Measurements from ENCODE around the gene KRT86.
"Not testable (repeated sequence)": the region's sequence is repeated elsewhere in the genome, so short reads cannot be mapped to it uniquely, and the experiment has no call there.

KRT86 gene

DNA sequence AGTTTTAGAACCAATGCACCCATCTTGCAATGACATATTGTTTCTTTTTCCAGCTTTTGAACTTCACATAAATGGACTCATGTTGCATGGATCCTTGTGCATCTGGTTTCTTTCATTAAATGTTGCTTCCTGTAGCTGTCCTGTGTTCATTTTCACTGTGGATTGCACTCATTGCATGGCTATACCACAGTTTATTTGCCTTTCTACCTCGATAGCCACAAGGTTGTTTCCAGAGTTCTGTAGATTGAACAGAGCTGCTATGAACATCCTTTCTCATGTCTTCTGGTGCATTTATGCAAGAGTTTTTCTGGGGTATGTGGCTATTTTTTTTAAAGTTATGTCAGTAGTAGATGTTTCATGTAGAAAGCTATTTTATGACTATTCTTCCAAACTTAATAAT is 20.4 kb downstream of the KRT86 start:
- no peak overlapping the region for H3K4me3 ChIP-seq (ENCODE audit: low read length)
- no peaks in the 10 kb centered on the region for H3K36me3 ChIP-seq (ENCODE audit: control insufficient read depth, low read depth, low read length)
- H3K27me3 ChIP-seq (ENCODE audit: control insufficient read depth, insufficient read depth, low read length), result peaks cover 4% of the 10 kb centered on the region
- H3K9me3 ChIP-seq (ENCODE audit: control insufficient read depth, low read depth, low read length), result no peaks in the 10 kb centered on the region
- no peak overlapping the region for H3K9ac ChIP-seq (ENCODE audit: low read length)
- H3K4me1 ChIP-seq (ENCODE audit: control insufficient read depth, low read depth, low read length), result no peaks in the 10 kb centered on the region
- H3K27ac ChIP-seq (ENCODE audit: low read length), result no peak overlapping the region

GRCh38 chr12:52295663-52296062 is 21.2 kb downstream of the KRT86 start:
- Histone ChIP-seq H3K4me1 (ENCODE audit: control insufficient read depth, low read depth, low read length) (no peaks in the 10 kb centered on the region), H3K27me3 (ENCODE audit: control insufficient read depth, insufficient read depth, low read length) (peaks cover 4% of the 10 kb centered on the region), H3K9ac (ENCODE audit: low read length) (no peak overlapping the region), H3K27ac (ENCODE audit: low read length) (no peak overlapping the region), H3K9me3 (ENCODE audit: control insufficient read depth, low read depth, low read length) (no peaks in the 10 kb centered on the region), H3K4me3 (ENCODE audit: low read length) (no peak overlapping the region), H3K36me3 (ENCODE audit: control insufficient read depth, low read depth, low read length) (no peaks in the 10 kb centered on the region)

DNA sequence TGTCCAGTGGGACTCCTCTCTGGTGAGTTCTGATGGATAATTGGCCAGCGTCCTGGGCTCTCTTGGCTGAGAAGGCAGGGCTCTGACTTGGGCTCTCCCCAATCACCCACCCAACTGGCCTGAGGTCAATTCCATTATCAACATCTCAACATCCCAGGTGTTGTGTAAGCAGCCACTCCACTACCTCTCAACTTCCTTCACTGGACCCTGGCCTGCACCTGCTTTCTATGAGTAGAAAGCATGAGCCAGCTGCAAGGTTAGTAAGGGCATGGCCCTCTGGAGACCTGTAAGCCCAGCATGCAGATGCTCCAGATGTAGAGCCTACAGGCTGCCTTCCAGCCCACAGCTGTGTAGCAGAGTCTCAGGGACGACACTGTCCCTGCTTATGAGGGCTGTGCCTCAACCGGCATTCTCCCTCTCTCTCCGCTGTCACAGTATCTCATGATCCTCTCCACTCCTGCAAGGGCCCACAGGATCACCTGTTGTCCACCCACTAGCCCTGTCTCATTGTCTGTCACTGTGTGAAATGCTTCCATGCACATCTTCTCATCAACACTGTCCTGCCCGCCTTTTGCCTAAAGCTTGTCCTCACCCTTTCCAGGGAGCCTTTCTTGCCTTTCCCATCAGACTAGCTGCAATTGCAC is 22.2 kb downstream of the KRT86 start:
- H3K27me3 ChIP-seq (ENCODE audit: control insufficient read depth, insufficient read depth, low read length), result peaks cover 4% of the 10 kb centered on the region

DNA sequence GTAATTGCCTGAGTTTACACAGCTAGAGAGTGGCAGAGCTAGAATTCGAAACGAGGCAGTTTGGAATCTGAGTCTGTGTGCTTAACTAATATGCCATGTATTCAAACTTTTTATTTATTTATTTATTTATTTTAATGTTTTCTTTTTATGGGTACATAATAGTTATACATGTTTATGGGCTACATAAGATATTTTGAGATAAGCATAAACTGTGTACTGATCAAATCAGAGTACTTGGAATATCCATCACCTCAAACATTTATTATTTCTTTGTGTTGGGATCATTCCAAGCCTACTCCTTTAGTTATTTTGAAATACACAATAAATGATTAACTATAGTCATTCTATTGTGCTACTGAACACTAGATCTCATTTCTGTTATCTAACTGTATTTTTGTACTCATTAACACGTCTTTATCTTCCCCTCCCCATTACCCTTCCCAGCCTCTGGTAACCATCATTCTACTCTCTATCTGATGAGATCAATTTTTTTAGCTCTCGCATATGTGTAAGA is 24.3 kb downstream of the KRT86 start:
- Histone ChIP-seq H3K36me3 (ENCODE audit: control insufficient read depth, low read depth, low read length) (no peaks in the 10 kb centered on the region), H3K27me3 (ENCODE audit: control insufficient read depth, insufficient read depth, low read length) (peaks cover 4% of the 10 kb centered on the region), H3K9me3 (ENCODE audit: control insufficient read depth, low read depth, low read length) (no peaks in the 10 kb centered on the region), H3K4me3 (ENCODE audit: low read length) (no peak overlapping the region), H3K27ac (ENCODE audit: low read length) (no peak overlapping the region), H3K9ac (ENCODE audit: low read length) (no peak overlapping the region), H3K4me1 (ENCODE audit: control insufficient read depth, low read depth, low read length) (no peaks in the 10 kb centered on the region)

More for the DNA sequence above, 22.2 kb downstream of the KRT86 start:
- no peaks in the 10 kb centered on the region for H3K9me3 ChIP-seq (ENCODE audit: control insufficient read depth, low read depth, low read length)
- no peaks in the 10 kb centered on the region for H3K36me3 ChIP-seq (ENCODE audit: control insufficient read depth, low read depth, low read length)
- no peaks in the 10 kb centered on the region for H3K4me1 ChIP-seq (ENCODE audit: control insufficient read depth, low read depth, low read length)
- H3K9ac ChIP-seq (ENCODE audit: low read length), result no peak overlapping the region
- no peak overlapping the region for H3K27ac ChIP-seq (ENCODE audit: low read length)
- no peak overlapping the region for H3K4me3 ChIP-seq (ENCODE audit: low read length)

DNA sequence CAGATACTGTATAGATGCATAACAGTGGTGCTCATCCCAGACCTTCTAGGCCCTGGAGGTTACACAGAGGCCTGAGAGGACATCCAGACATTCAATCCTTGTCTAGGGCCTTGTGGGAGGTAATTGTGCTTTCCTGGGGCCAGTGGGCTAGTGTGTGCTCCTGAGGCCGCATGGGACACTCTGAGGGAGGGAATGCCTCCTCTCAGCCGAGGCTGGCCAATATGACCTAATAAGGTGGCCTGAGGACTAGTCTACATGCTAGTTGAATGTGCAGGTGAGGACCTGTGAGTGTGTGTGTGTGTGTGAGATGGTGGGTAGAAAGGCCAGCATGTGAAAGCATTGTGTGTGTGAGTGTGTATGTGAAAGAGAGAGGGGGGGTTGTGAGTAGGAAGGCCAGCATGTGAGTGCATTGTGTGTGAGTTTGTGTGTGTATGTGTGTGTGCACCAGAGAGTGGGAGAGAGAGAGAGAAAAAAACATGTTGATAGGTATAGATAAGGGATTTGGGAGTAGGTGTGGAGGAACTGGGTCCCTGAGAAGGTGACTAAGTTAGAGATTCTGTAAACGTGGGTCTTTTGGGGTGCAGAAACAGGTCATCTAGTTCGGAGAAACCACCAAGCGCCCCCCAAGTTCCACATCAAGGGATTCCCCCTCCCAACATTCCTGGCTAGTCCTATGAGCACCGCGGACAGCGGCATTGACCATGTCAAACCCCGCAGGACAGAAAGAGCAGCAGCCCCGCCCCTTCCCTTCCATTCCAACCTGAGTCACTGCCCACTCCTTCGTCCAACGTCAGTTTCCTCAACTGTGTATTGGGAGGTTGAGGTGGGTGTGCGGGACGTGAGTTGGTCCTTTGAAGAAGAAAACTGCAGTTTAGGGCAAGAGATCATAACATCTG is 26.6 kb downstream of the KRT86 start:
- Histone ChIP-seq H3K36me3 (ENCODE audit: control insufficient read depth, low read depth, low read length) (no peaks in the 10 kb centered on the region), H3K27ac (ENCODE audit: low read length) (no peak overlapping the region), H3K9me3 (ENCODE audit: control insufficient read depth, low read depth, low read length) (no peaks in the 10 kb centered on the region), H3K27me3 (ENCODE audit: control insufficient read depth, insufficient read depth, low read length) (peaks cover 4% of the 10 kb centered on the region), H3K4me3 (ENCODE audit: low read length) (no peak overlapping the region), H3K9ac (ENCODE audit: low read length) (no peak overlapping the region), H3K4me1 (ENCODE audit: control insufficient read depth, low read depth, low read length) (no peaks in the 10 kb centered on the region)

DNA sequence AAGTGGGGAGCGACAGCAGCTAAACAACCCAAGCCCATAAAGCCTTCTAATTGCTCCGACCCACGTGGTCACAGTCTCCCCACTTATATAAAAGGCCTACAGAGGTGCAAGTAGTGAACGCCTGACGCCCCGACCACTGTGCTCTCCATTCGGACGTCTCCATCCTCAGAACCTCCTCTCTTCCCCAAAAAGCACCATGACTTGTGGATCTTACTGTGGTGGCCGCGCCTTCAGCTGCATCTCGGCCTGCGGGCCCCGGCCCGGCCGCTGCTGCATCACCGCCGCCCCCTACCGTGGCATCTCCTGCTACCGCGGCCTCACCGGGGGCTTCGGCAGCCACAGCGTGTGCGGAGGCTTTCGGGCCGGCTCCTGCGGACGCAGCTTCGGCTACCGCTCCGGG is 27.3 kb downstream of the KRT86 start:
- H3K9ac ChIP-seq (ENCODE audit: low read length); H3K27ac ChIP-seq (ENCODE audit: low read length); H3K9me3 ChIP-seq (ENCODE audit: control insufficient read depth, low read depth, low read length); H3K36me3 ChIP-seq (ENCODE audit: control insufficient read depth, low read depth, low read length); H3K27me3 ChIP-seq (ENCODE audit: control insufficient read depth, insufficient read depth, low read length); H3K4me3 ChIP-seq (ENCODE audit: low read length); H3K4me1 ChIP-seq (ENCODE audit: control insufficient read depth, low read depth, low read length): not testable (repeated sequence)

- not testable (repeated sequence) for H3K4me1 ChIP-seq (ENCODE audit: control insufficient read depth, low read depth, low read length); H3K4me3 ChIP-seq (ENCODE audit: low read length); H3K27ac ChIP-seq (ENCODE audit: low read length); H3K36me3 ChIP-seq (ENCODE audit: control insufficient read depth, low read depth, low read length); H3K9ac ChIP-seq (ENCODE audit: low read length); H3K9me3 ChIP-seq (ENCODE audit: control insufficient read depth, low read depth, low read length)
- H3K27me3 ChIP-seq (ENCODE audit: control insufficient read depth, insufficient read depth, low read length), result peaks cover 17% of the 10 kb centered on the region
These were observed 27.9 kb downstream of the KRT86 start for GRCh38 chr12:52302242-52302914.

DNA sequence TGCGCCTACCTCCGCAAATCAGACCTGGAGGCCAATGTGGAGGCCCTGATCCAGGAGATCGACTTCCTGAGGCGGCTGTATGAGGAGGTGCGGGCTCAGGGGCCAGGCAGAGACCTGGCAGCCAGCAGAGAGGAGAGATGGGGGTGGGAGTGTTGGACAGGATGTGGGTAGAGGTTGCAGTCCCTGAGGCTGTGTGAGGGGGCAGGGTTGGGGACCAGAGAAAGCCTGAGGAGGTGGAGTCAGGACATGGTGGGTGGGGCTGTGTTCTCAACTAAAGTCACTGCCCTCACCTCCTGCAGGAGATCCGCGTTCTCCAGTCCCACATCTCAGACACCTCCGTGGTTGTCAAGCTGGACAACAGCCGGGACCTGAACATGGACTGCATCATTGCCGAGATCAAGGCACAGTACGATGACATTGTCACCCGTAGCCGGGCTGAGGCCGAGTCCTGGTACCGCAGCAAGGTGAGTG is 30.5 kb downstream of the KRT86 start:
- not testable (repeated sequence) for H3K4me1 ChIP-seq (ENCODE audit: control insufficient read depth, low read depth, low read length); H3K27ac ChIP-seq (ENCODE audit: low read length); H3K4me3 ChIP-seq (ENCODE audit: low read length); H3K9me3 ChIP-seq (ENCODE audit: control insufficient read depth, low read depth, low read length); H3K9ac ChIP-seq (ENCODE audit: low read length); H3K36me3 ChIP-seq (ENCODE audit: control insufficient read depth, low read depth, low read length)
- H3K27me3 ChIP-seq (ENCODE audit: control insufficient read depth, insufficient read depth, low read length), result peaks cover 39% of the 10 kb centered on the region

DNA sequence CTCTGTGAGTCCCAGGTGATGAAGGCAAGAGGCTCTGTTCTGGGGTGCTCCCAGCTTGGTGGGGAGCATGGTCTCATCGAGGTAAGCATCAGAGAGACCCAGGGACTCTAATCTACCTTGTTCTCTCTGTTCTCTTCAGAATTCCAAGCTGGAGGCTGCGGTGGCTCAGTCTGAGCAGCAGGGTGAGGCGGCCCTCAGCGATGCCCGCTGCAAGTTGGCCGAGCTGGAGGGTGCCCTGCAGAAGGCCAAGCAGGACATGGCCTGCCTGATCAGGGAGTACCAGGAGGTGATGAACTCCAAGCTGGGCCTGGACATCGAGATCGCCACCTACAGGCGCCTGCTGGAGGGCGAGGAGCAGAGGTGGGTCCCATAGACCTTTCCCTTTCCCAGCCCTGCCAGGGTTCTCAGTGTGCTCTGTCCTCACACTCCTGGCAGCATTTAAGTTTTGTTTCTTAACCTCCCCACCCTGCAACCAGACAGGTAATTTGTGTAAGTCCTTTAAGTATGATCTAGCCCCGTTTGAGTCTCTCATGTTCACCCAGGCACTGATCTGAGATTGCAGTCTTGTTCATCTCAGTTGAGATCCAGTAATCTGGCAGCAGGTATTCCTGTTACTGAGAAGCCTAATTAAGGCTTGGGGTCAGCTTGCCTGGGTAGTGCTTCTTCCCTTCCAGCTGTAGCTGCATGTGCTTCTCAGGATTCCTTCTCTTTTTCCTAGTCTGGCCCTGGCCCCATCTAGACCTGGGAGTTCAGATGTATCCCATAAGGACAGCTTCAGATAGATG is 31.7 kb downstream of the KRT86 start:
- no peak overlapping the region for H3K9ac ChIP-seq (ENCODE audit: low read length)
- no peaks in the 10 kb centered on the region for H3K36me3 ChIP-seq (ENCODE audit: control insufficient read depth, low read depth, low read length)
- H3K9me3 ChIP-seq (ENCODE audit: control insufficient read depth, low read depth, low read length), result no peaks in the 10 kb centered on the region
- no peak overlapping the region for H3K27ac ChIP-seq (ENCODE audit: low read length)
- no peak overlapping the region for H3K4me3 ChIP-seq (ENCODE audit: low read length)
- no peaks in the 10 kb centered on the region for H3K4me1 ChIP-seq (ENCODE audit: control insufficient read depth, low read depth, low read length)
- peaks cover 41% of the 10 kb centered on the region for H3K27me3 ChIP-seq (ENCODE audit: control insufficient read depth, insufficient read depth, low read length)

DNA sequence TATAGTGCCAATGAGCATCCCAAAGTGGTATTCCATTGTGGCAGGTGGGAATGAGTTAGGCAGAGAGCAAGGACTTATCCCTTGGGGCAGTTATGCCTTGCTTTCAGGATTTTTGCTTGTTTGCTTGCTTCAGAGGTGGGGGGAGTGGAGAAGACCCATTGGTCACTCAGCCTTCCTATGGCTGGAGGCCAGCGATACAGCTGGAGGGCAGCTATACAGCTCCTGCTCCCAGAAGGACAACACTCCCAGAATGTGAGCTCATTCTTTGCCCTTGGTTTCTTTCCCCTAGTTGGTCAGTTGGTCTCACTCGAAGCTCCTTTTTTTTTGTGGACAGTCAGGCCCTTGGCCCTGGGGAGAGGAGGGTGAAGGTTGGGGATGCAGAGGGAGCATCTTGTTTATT is 32.3 kb downstream of the KRT86 start:
- Histone ChIP-seq H3K27ac (ENCODE audit: low read length) (no peak overlapping the region), H3K27me3 (ENCODE audit: control insufficient read depth, insufficient read depth, low read length) (peaks cover 41% of the 10 kb centered on the region), H3K4me3 (ENCODE audit: low read length) (no peak overlapping the region), H3K36me3 (ENCODE audit: control insufficient read depth, low read depth, low read length) (no peaks in the 10 kb centered on the region), H3K9ac (ENCODE audit: low read length) (no peak overlapping the region), H3K4me1 (ENCODE audit: control insufficient read depth, low read depth, low read length) (no peaks in the 10 kb centered on the region), H3K9me3 (ENCODE audit: control insufficient read depth, low read depth, low read length) (no peaks in the 10 kb centered on the region)
